Neural progenitor cell (in vitro differentiated cells): ENCODE measurements around the gene PPIL4. TPM values are rescaled to one million over a fixed set of nuclear protein-coding genes. Genes with fewer than 3 reads are reported as not detected.

Experiments
- DNase-seq: peaks from one replicate; pipeline ENCODE4 v3.0.0-alpha.2; 2016; ENCODE audit warnings: low spot score
- H2AFZ ChIP-seq: fragments of 200-600 bp; sonication (generic); replicated peaks from 2 replicates; pipeline ENCODE4 v1.6.1; 2016; ENCODE audit warnings: antibody characterized with exemption
- H3F3A ChIP-seq: fragments of 200-600 bp; sonication (generic); 2 replicates; pipeline ENCODE4 v1.6.1; 2016; ENCODE audit warnings: antibody characterized with exemption, low read depth
- H3K27ac ChIP-seq: fragments of 200-600 bp; sonication (generic); 2 replicates; pipeline ENCODE4 v1.5.1; 2016; ENCODE audit warnings: mild to moderate bottlenecking
- H3K27me3 ChIP-seq: fragments of 200-600 bp; sonication (generic); 2 replicates; pipeline ENCODE4 v1.6.1; 2016; ENCODE audit warnings: mild to moderate bottlenecking, moderate library complexity
- H3K36me3 ChIP-seq: fragments of 200-600 bp; sonication (generic); 2 replicates; pipeline ENCODE4 v1.5.1; 2016
- H3K4me1 ChIP-seq: fragments of 200-600 bp; sonication (generic); 2 replicates; pipeline ENCODE4 v1.6.1; 2016; ENCODE audit warnings: mixed run types
- H3K4me2 ChIP-seq: fragments of 200-600 bp; sonication (generic); 2 replicates; pipeline ENCODE4 v1.6.1; 2016
- H3K4me3 ChIP-seq: fragments of 200-600 bp; sonication (generic); 2 replicates; pipeline ENCODE4 v1.5.1; 2016
- H3K79me2 ChIP-seq: fragments of 200-600 bp; sonication (generic); 2 replicates; pipeline ENCODE4 v1.6.1; 2016; ENCODE audit warnings: low read depth
- H3K9ac ChIP-seq: fragments of 200-600 bp; sonication (generic); 2 replicates; pipeline ENCODE4 v1.6.1; 2016
- H3K9me3 ChIP-seq: fragments of 200-600 bp; sonication (generic); 2 replicates; pipeline ENCODE4 v1.5.1; 2016; ENCODE audit warnings: low read depth
- H4K20me1 ChIP-seq: fragments of 200-600 bp; sonication (generic); 2 replicates; pipeline ENCODE4 v1.6.1; 2016; ENCODE audit warnings: low read depth
- H3K27ac Mint-ChIP-seq: 3 replicates; pipeline ENCODE4 v1.8.0; 2021; ENCODE audit warnings: mixed read lengths
- H3K27me3 Mint-ChIP-seq: 2 replicates; pipeline ENCODE4 v1.8.0; 2022; ENCODE audit warnings: low read depth, mild to moderate bottlenecking, inconsistent platforms, moderate library complexity, mixed read lengths; ENCODE audit not compliant: insufficient read depth
- H3K36me3 Mint-ChIP-seq: 3 replicates; pipeline ENCODE4 v1.8.0; 2021; ENCODE audit warnings: mixed read lengths
- H3K4me1 Mint-ChIP-seq: 3 replicates; pipeline ENCODE4 v1.8.0; 2021; ENCODE audit warnings: mixed read lengths
- H3K4me3 Mint-ChIP-seq: 3 replicates; pipeline ENCODE4 v1.8.0; 2021; ENCODE audit warnings: mild to moderate bottlenecking, moderate library complexity, mixed read lengths
- H3K9me3 Mint-ChIP-seq: 3 replicates; pipeline ENCODE4 v1.8.0; 2020; ENCODE audit warnings: mixed read lengths
- CTCF ChIP-seq: fragments of 200-600 bp; sonication (generic); IDR thresholded peaks from 2 replicates; pipeline ENCODE4 v1.5.1; 2017; ENCODE audit warnings: antibody characterized with exemption, mild to moderate bottlenecking
- EZH2 ChIP-seq: fragments of 200-600 bp; sonication (generic); IDR thresholded peaks from 2 replicates; pipeline ENCODE4 v1.6.1; 2017; ENCODE audit warnings: antibody characterized with exemption, mild to moderate bottlenecking, moderate library complexity
- EZH2phosphoT487 ChIP-seq: fragments of 200-600 bp; sonication (generic); IDR thresholded peaks from 2 replicates; pipeline ENCODE4 v1.6.1; 2017; ENCODE audit warnings: antibody characterized with exemption
- total RNA-seq: library from RNA; depleted of rRNA; stranded (reverse); fragments of >200 nt; gene quantifications from 2 replicates; pipeline ENCODE4 v1.2.3, GENCODE V29; 2015; ENCODE audit warnings: low replicate concordance

PPIL4 gene
- total RNA-seq, 1 donor from 2014 or later: 80.6 TPM

- H3K27ac ChIP-seq: peak overlapping the region; percentile 98
- H3K4me3 Mint-ChIP-seq: peak overlapping the region; percentile 99
- peaks cover 5% of the 10 kb centered on the region for H3K27me3 Mint-ChIP-seq
- H2AFZ ChIP-seq: peak overlapping the region; percentile 94
- H3K4me1 ChIP-seq: peaks cover 6% of the 10 kb centered on the region
- H3K27me3 ChIP-seq: peaks cover 20% of the 10 kb centered on the region
- peak overlapping the region; percentile 94 for H3K27ac Mint-ChIP-seq
- peak overlapping the region; percentile 92 for H3K9ac ChIP-seq
- H3K79me2 ChIP-seq: peaks cover 55% of the 10 kb centered on the region
- peak; percentile 36 for DNase-seq
- peaks cover 16% of the 10 kb centered on the region for H3F3A ChIP-seq
- H4K20me1 ChIP-seq: peaks cover 17% of the 10 kb centered on the region
- H3K36me3 Mint-ChIP-seq: peaks cover 3% of the 10 kb centered on the region
- H3K9me3 ChIP-seq: no peaks in the 10 kb centered on the region
- H3K4me3 ChIP-seq: peak overlapping the region; percentile 93
- H3K36me3 ChIP-seq: peaks cover 3% of the 10 kb centered on the region
- H3K4me1 Mint-ChIP-seq: peaks cover 17% of the 10 kb centered on the region
- H3K9me3 Mint-ChIP-seq: no peaks in the 10 kb centered on the region
- peak overlapping the region; percentile 88 for H3K4me2 ChIP-seq
- TF ChIP-seq CTCF (peak; percentile 26), EZH2phosphoT487 (no peak)
Measured at GRCh38 chr6:149545258-149545753, 537 bp downstream of the PPIL4 start.

GRCh38 chr6:149544646-149545257 is 1.1 kb downstream of the PPIL4 start:
- Histone ChIP-seq H3K9me3 (no peaks in the 10 kb centered on the region), H2AFZ (no peak overlapping the region), H3K79me2 (peaks cover 58% of the 10 kb centered on the region), H3F3A (peaks cover 16% of the 10 kb centered on the region), H3K36me3 (peaks cover 3% of the 10 kb centered on the region), H3K27ac (no peak overlapping the region), H3K27me3 (peaks cover 15% of the 10 kb centered on the region), H3K9ac (peak overlapping the region; percentile 92), H3K4me2 (peak overlapping the region; percentile 88), H3K4me3 (peak overlapping the region; percentile 93), H3K4me1 (peaks cover 6% of the 10 kb centered on the region), H4K20me1 (peaks cover 17% of the 10 kb centered on the region)
- Mint-ChIP-seq H3K4me3 (peak overlapping the region; percentile 99), H3K36me3 (peaks cover 3% of the 10 kb centered on the region), H3K9me3 (no peaks in the 10 kb centered on the region), H3K27ac (peak overlapping the region; percentile 94), H3K4me1 (peaks cover 17% of the 10 kb centered on the region), H3K27me3 (peaks cover 5% of the 10 kb centered on the region)
- TF ChIP-seq EZH2phosphoT487: no peak
- no peak for TF ChIP-seq EZH2
- TF ChIP-seq CTCF: no peak
- no peak for DNase-seq

DNA sequence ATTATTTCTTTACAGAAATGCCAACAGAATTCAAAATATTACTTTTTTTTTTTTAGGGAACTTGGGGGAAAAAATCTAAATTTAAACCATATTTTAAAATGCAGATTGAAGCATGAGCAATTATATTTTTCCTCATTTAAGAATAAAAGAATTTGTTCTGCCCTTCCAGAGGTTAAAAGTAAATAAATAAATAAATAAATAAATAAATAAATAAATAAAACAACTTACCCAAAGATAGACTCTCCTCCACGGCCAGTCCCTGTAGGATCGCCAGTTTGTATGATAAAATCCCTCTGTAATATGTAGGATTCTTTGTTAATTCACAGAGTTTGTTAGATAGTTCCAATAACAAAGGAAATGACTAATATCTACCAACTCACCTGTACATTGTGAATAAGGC is 4.7 kb downstream of the PPIL4 start:
- Mint-ChIP-seq H3K27me3 (peaks cover 5% of the 10 kb centered on the region), H3K36me3 (peaks cover 12% of the 10 kb centered on the region), H3K4me1 (peaks cover 13% of the 10 kb centered on the region), H3K4me3 (no peak overlapping the region), H3K27ac (no peak overlapping the region), H3K9me3 (no peaks in the 10 kb centered on the region)
- no peak for TF ChIP-seq EZH2phosphoT487
- TF ChIP-seq CTCF: no peak
- no peak for TF ChIP-seq EZH2
- Histone ChIP-seq H3K4me2 (no peak overlapping the region), H3K4me3 (no peak overlapping the region), H3K4me1 (peaks cover 6% of the 10 kb centered on the region), H3K27ac (no peak overlapping the region), H2AFZ (no peak overlapping the region), H4K20me1 (peaks cover 17% of the 10 kb centered on the region), H3K9me3 (no peaks in the 10 kb centered on the region), H3K27me3 (no peaks in the 10 kb centered on the region), H3F3A (peaks cover 2% of the 10 kb centered on the region), H3K36me3 (peaks cover 3% of the 10 kb centered on the region), H3K9ac (no peak overlapping the region), H3K79me2 (peaks cover 58% of the 10 kb centered on the region)
- DNase-seq: no peak
